Measurements from ENCODE around the gene USP5.

DNA sequence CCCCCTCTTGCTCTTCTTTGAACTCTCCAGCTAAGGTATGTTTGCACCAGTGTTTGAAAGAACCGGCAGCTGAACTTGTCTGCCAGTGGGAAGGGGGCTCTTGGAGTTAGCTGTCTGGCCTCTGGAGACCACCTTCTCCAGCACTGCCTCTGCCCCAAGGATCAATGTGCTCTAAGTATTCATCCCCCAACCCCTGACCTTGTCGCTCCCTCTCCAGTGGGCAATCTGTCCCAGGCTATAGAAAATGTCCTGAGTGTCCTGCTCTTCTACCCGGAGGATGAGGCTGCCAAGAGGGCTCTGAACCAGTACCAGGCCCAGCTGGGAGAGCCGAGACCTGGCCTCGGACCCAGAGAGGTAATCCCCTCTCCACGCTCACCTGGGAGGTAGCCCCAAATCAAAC, 21.0 kb upstream of the USP5 start:
- TF ChIP-seq POLR2A (IDR thresholded peaks at IDR 0.05): no peak
- TF ChIP-seq, protein P1, sequence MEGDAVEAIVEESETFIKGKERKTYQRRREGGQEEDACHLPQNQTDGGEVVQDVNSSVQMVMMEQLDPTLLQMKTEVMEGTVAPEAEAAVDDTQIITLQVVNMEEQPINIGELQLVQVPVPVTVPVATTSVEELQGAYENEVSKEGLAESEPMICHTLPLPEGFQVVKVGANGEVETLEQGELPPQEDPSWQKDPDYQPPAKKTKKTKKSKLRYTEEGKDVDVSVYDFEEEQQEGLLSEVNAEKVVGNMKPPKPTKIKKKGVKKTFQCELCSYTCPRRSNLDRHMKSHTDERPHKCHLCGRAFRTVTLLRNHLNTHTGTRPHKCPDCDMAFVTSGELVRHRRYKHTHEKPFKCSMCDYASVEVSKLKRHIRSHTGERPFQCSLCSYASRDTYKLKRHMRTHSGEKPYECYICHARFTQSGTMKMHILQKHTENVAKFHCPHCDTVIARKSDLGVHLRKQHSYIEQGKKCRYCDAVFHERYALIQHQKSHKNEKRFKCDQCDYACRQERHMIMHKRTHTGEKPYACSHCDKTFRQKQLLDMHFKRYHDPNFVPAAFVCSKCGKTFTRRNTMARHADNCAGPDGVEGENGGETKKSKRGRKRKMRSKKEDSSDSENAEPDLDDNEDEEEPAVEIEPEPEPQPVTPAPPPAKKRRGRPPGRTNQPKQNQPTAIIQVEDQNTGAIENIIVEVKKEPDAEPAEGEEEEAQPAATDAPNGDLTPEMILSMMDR (IDR thresholded peaks at IDR 0.05): no peak

Data from esophagus squamous epithelium (tissue), 4 donors.